ENCODE data around the gene TMBIM1. TPM values are rescaled to one million over a fixed set of nuclear protein-coding genes. Genes with fewer than 3 reads are reported as not detected.

TMBIM1 gene
- total and polyA plus RNA-seq, 9 of the 15 experiments (the other 6 are each of a cell fraction or from before 2014, with no cell fraction given), result 14.2 to 105 (median 47.0) TPM

- no peak overlapping the region for H3K27ac ChIP-seq (ENCODE audit: extremely low read depth, low read depth, low read length)
- in situ Hi-C loops (cut with MboI) (no loop called here), intact Hi-C loops (cut with micrococcal nuclease) (loop anchor here (2.0 to 10.0 kb wide), 2 partner anchors 13 to 371 kb away; no protein-coding TSS in a partner anchor)
- FAIRE-seq (no peak), DNase-seq (ENCODE audit: extremely low read depth in 1 of 4, low spot score in 3 of 4) (no peak), ATAC-seq (no peak)
- no peaks in the 10 kb centered on the region for H3K9me3 ChIP-seq (replicated peaks; ENCODE audit: control insufficient read depth, insufficient read depth, low read depth, low read length)
- no peak overlapping the region for H3K4me2 ChIP-seq (ENCODE audit: insufficient read depth, low read length)
- H3K27me3 ChIP-seq (ENCODE audit: control insufficient read depth in 2 of 2, insufficient read depth in 2 of 2, low read length in 2 of 2), result no peaks in the 10 kb centered on the region
- CTCF ChIA-PET (ENCODE audit: low intra/inter-chr PET ratio), result interaction anchor here (0.7 to 2.0 kb wide), 4 partner anchors 11 to 375 kb away, joined by 4 to 8 read pairs (median 5); no protein-coding TSS in a partner anchor
- H3K9me1 ChIP-seq (ENCODE audit: control insufficient read depth, insufficient read depth, low read length), result no peaks in the 10 kb centered on the region
- H4K20me1 ChIP-seq (replicated peaks; ENCODE audit: control insufficient read depth, insufficient read depth, low read length), result 0 out of 2 replicates have a peak, but pooled peaks cover 8% of the 10 kb centered on the region
- H3K36me3 ChIP-seq (ENCODE audit: control insufficient read depth, insufficient read depth, low read length), result peaks cover 64% of the 10 kb centered on the region
- 96% methylated on average over 2 of the region's 2 CpGs for WGBS (ENCODE audit: insufficient coverage, low coverage, missing lambda C conversion rate)
- no peak overlapping the region for H3K9ac ChIP-seq (ENCODE audit: insufficient read depth in 1 of 2, low read depth in 2 of 2, low read length in 2 of 2)
- BruUV-seq (replicated peaks), result no TSS peak
- H2AFZ ChIP-seq (ENCODE audit: low read depth, low read length), result no peak overlapping the region
- H3K4me3 ChIP-seq, result no peak overlapping the region
- POLR2A ChIA-PET, result interaction anchor here (0.7 to 1.3 kb wide), 3 partner anchors 12 to 20 kb away, joined by 3 to 5 read pairs (median 3); no protein-coding TSS in a partner anchor
- H3K79me2 ChIP-seq (ENCODE audit: control insufficient read depth, insufficient read depth, low read length), result peaks cover 24% of the 10 kb centered on the region
- H3K4me1 ChIP-seq (replicated peaks in 1 of 2; ENCODE audit: control insufficient read depth in 2 of 2, insufficient read depth in 2 of 2, low read length in 2 of 2), result peaks cover 4 to 25% of the 10 kb centered on the region in 2 experiments; a peak in 3 of 5 replicates
- no peak for TF ChIP-seq CHCHD3 (CRISPR knock-in tag; IDR thresholded peaks at IDR 0.05)
- no peak for TF ChIP-seq GTF2F1 (IDR thresholded peaks at IDR 0.05; ENCODE audit: low read depth, low read length)
- no peak for TF ChIP-seq RHOXF2B (CRISPR knock-in tag; conservative IDR thresholded peaks at IDR 0.05)
- TF ChIP-seq GATAD2A (IDR thresholded peaks at IDR 0.05), result no peak
- no peak for TF ChIP-seq CHD2 (IDR thresholded peaks at IDR 0.05; ENCODE audit: low read depth, low read length)
- TF ChIP-seq DDX20 (tag; IDR thresholded peaks at IDR 0.05; ENCODE audit: low read depth), result no peak
- no peak for TF ChIP-seq ZNF561 (CRISPR knock-in tag; conservative IDR thresholded peaks at IDR 0.05)
- TF ChIP-seq HNRNPH1 (optimal IDR thresholded peaks at IDR 0.05; ENCODE audit: low read depth, low read length), result no peak
- TF ChIP-seq ZNF778 (CRISPR knock-in tag; IDR thresholded peaks at IDR 0.05), result no peak
- TF ChIP-seq ZNF696 (CRISPR knock-in tag; conservative IDR thresholded peaks at IDR 0.05), result no peak
- no peak for TF ChIP-seq NFRKB (IDR thresholded peaks at IDR 0.05; ENCODE audit: low read depth)
- TF ChIP-seq CHD7 (IDR thresholded peaks at IDR 0.05; ENCODE audit: low read depth, low read length), result no peak
- no peak for TF ChIP-seq PRMT5 (CRISPR knock-in tag; IDR thresholded peaks at IDR 0.05)
- TF ChIP-seq MIER1 (IDR thresholded peaks at IDR 0.05; ENCODE audit: low read depth), result no peak
- no peak for TF ChIP-seq RFX7 (CRISPR knock-in tag; IDR thresholded peaks at IDR 0.05)
Observed at GRCh38 chr2:218273908-218274249, 18.4 kb downstream of the TMBIM1 start.
